Heart left ventricle (tissue), 16 donors: ENCODE measurements around the gene RSPRY1. TPM values are rescaled to one million over a fixed set of nuclear protein-coding genes. Genes with fewer than 3 reads are reported as not detected.

Source experiments
- ATAC-seq, 4 donors: fragments of 200-7000 bp; cut with Tn5 transposase; one replicate each; pipeline ENCODE4 v1.9.1; 2020 to 2022; ENCODE audit warnings: moderate library complexity in 4 of 4, mild to moderate bottlenecking in 3 of 4, moderate number of reproducible peaks in 1 of 4
- DNase-seq, 5 donors: peaks; one replicate each; pipeline ENCODE4 v3.0.0-alpha.2; 2020
- H3K27ac ChIP-seq, 12 donors: fragments of 200-600 bp; sonication (generic) in 4 of 12; one replicate each; pipeline versions ENCODE4 v1.5.0 to v1.8.0; 2016 to 2022; ENCODE audit warnings: mild to moderate bottlenecking in 2 of 12
- H3K27me3 ChIP-seq, 9 donors: fragments of 200-600 bp; sonication (generic) in 2 of 9; one replicate each; pipeline versions ENCODE4 v1.5.1 to v1.8.0; 2016 to 2022; ENCODE audit warnings: mild to moderate bottlenecking in 3 of 9
- H3K36me3 ChIP-seq, 9 donors: fragments of 200-600 bp; sonication (generic) in 2 of 9; one replicate each; pipeline versions ENCODE4 v1.5.0 to v1.8.0; 2018 to 2022; ENCODE audit warnings: mild to moderate bottlenecking in 2 of 9
- H3K4me1 ChIP-seq, 12 donors: fragments of 200-600 bp; sonication (generic) in 4 of 12; one replicate each; pipeline versions ENCODE4 v1.5.0 to v1.8.0; 2016 to 2022; ENCODE audit warnings: mild to moderate bottlenecking in 3 of 12
- H3K4me3 ChIP-seq, 12 donors: fragments of 200-600 bp; sonication (generic) in 4 of 12; one replicate each; pipeline versions ENCODE4 v1.5.0 to v1.8.0; 2017 to 2022; ENCODE audit warnings: mild to moderate bottlenecking in 9 of 12, moderate library complexity in 4 of 12
- H3K9me3 ChIP-seq, 12 donors: fragments of 200-600 bp; sonication (generic) in 4 of 12; one replicate each; pipeline versions ENCODE4 v1.5.0 to v1.8.0; 2016 to 2022; ENCODE audit warnings: mild to moderate bottlenecking in 1 of 12
- POLR2A ChIP-seq, 2 donors: fragments of 450-650 bp; IDR thresholded peaks; one replicate each; pipeline ENCODE4 v1.6.1; 2017; ENCODE audit warnings: antibody characterized with exemption in 2 of 2, mild to moderate bottlenecking in 2 of 2, moderate library complexity in 2 of 2
- WGBS, 4 donors: extraction: QIAGEN DNeasy Blood & Tissue Kit in 2 of 4; methylation state at CpG; one replicate each; pipeline versions ENCODE4 v1.1.5 to v1.1.7; 2013 to 2018; 5-methylcytosine and 5-hydroxymethylcytosine counted together
- intact Hi-C, 10 donors: fragments of 100-400 bp; cut with DNase I; formaldehyde crosslinking; loops; one replicate each; pipeline versions ENCODE4 v1.11.1 to v1.14.2; 2022
- polyA plus RNA-seq, 2 donors: library from polyadenylated mRNA; stranded (reverse); fragments of 200-250 nt; gene quantifications; one replicate each; pipeline ENCODE4 v1.2.3, GENCODE V29; 2013
- total RNA-seq, 9 donors: library from RNA; depleted of rRNA in 2 of 9; stranded (reverse); fragments of >200 nt in 2 of 9; fragmentation: NEBNext Ultra II Directional in 3 of 9; extraction: Animal tissue kit (Norgen Biotek cat#: 25700) in 3 of 9; gene quantifications; one replicate each; pipeline versions ENCODE4 v1.1.0 to v1.2.4, GENCODE V29; 2016 to 2023
- TF ChIP-seq, protein P1 (sequence below), 12 donors: fragments of 200-600 bp; sonication (generic) in 4 of 12; IDR thresholded peaks; one replicate each; pipeline versions ENCODE4 v1.5.0 to v1.8.0; 2018 to 2022; ENCODE audit warnings: antibody characterized with exemption in 12 of 12, mild to moderate bottlenecking in 5 of 12
- donor health status: ischemic (EF 13 %, LVEDD 7.1; RV severe dilation, severe dysfunction).
- donor health status: healthy with polysubstance abuse.
- donor health status: DM: no; HTN: yes; CAD: no.
- donor health status: DM: no; HTN: no; CAD: no.
- donor health status: ischemic (EF 25% LVEDD 6.9; RV normal size, moderate dysfunction).
- donor health status: ischemic (EF 25% LVEDD 5.7; RV mildly dilated, moderate dysfunction).
- donor health status: healthy.
- donor health status: DM: yes; HTN: yes; CAD: no.
- donor health status: ischemic (EF 35%, LVEDD 5.7; RV mildly dilated, moderate dysfunction).
- donor health status: nonischemic (EF 11% LVEDD 7.7; RV severe dilation, severe dysfunction).
- donor health status: DM: yes; HTN: yes; CAD: no.
- donor health status: PGD.
- donor health status: ischemic (EF 29% LVEDD 5.4; RV normal size, mild dysfunction).
- donor health status: nonischemic (EF 23%, LVEDD 6.1; RV moderate dilation, normal function).

The RSPRY1 gene
- total and polyA plus RNA-seq, 11 donors = 5.4 to 22.9 (median 17.1) TPM

DNA sequence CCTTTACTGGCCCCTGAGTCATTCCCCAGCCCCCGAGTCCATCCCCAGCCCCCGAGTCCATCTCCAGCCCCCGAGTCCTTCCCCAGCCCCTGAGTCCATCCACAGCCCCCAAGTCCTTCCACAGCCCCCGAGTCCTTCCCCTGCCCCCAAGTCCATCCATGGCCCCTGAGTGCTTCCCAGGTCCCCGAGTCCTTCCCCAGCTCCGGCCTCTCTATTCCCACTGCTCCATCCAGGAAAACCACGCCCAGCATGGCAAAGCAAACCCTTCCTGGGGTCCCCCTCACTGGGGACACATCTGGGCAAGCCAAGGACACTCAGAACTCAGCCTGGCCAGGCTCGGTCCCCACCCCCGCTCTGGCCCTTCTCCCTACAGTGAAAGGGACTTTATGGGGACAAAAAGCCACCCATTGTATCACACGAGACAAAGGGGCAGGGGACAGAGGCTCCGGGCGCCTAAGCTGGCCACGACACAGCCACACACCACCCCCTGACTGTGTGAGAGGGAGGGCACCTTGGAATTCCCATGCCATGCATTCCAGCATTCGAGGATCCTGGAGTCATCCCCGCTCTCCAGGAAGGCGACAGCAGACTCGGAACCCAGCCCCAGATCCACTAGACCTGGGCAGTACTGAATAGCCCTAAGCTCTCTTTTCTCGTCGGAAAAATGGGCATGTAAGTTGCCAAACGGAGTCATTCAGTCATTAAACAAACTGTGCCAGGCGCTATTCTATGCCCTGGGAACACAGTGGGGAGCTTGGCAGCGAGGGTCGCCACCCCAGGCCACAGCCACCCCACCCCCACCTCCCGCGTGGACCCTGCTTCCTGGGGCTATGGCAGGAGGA lies 84.3 kb downstream of the RSPRY1 start:
- peak in 1 of 5 donors; percentile 25 for DNase-seq
- no peak for ATAC-seq
- H3K36me3 ChIP-seq = no peaks in the 10 kb centered on the region
- intact Hi-C loops = no loop called here
- no peak overlapping the region for H3K4me3 ChIP-seq
- H3K27me3 ChIP-seq = no peaks in the 10 kb centered on the region
- TF ChIP-seq, protein P1, sequence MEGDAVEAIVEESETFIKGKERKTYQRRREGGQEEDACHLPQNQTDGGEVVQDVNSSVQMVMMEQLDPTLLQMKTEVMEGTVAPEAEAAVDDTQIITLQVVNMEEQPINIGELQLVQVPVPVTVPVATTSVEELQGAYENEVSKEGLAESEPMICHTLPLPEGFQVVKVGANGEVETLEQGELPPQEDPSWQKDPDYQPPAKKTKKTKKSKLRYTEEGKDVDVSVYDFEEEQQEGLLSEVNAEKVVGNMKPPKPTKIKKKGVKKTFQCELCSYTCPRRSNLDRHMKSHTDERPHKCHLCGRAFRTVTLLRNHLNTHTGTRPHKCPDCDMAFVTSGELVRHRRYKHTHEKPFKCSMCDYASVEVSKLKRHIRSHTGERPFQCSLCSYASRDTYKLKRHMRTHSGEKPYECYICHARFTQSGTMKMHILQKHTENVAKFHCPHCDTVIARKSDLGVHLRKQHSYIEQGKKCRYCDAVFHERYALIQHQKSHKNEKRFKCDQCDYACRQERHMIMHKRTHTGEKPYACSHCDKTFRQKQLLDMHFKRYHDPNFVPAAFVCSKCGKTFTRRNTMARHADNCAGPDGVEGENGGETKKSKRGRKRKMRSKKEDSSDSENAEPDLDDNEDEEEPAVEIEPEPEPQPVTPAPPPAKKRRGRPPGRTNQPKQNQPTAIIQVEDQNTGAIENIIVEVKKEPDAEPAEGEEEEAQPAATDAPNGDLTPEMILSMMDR (IDR thresholded peaks at IDR 0.05) = no peak
- TF ChIP-seq POLR2A (IDR thresholded peaks at IDR 0.05) = no peak
- WGBS, 4 donors = 74 to 87% (median 84%) methylated on average over 21 to 25 of the region's 25 CpGs
- H3K4me1 ChIP-seq = peaks cover 0 to 43% (median 22%) of the 10 kb centered on the region in 12 donors
- no peak overlapping the region for H3K27ac ChIP-seq
- H3K9me3 ChIP-seq = no peaks in the 10 kb centered on the region

GRCh38 chr16:57271063-57271345 lies 84.9 kb downstream of the RSPRY1 start:
- 89 to 93% (median 91%) methylated on average over 3 to 7 of the region's 7 CpGs for WGBS, 4 donors
- H3K4me1 ChIP-seq = peaks cover 0 to 41% (median 19%) of the 10 kb centered on the region in 12 donors
- H3K27ac ChIP-seq = no peak overlapping the region
- H3K36me3 ChIP-seq = no peaks in the 10 kb centered on the region
- H3K4me3 ChIP-seq = no peak overlapping the region
- no peaks in the 10 kb centered on the region for H3K27me3 ChIP-seq
- no peaks in the 10 kb centered on the region for H3K9me3 ChIP-seq
- peak in 1 of 5 donors; percentile 34 for DNase-seq
- ATAC-seq = no peak
- intact Hi-C loops = no loop called here
- no peak for TF ChIP-seq POLR2A (IDR thresholded peaks at IDR 0.05)
- TF ChIP-seq, protein P1 (IDR thresholded peaks at IDR 0.05) = no peak

GRCh38 chr16:57271867-57272495 lies 85.9 kb downstream of the RSPRY1 start:
- Histone ChIP-seq H3K36me3 (no peaks in the 10 kb centered on the region), H3K27ac (no peak overlapping the region), H3K4me1 (peaks cover 0 to 41% (median 12%) of the 10 kb centered on the region in 12 donors), H3K27me3 (no peaks in the 10 kb centered on the region), H3K4me3 (no peak overlapping the region), H3K9me3 (no peaks in the 10 kb centered on the region)
- intact Hi-C loops = no loop called here
- 85 to 97% (median 90%) methylated on average over 5 of the region's 5 CpGs for WGBS, 4 donors
- no peak for ATAC-seq
- DNase-seq = peak in 1 of 5 donors; percentile 35
- TF ChIP-seq, protein P1 (IDR thresholded peaks at IDR 0.05) = no peak
- no peak for TF ChIP-seq POLR2A (IDR thresholded peaks at IDR 0.05)

DNA sequence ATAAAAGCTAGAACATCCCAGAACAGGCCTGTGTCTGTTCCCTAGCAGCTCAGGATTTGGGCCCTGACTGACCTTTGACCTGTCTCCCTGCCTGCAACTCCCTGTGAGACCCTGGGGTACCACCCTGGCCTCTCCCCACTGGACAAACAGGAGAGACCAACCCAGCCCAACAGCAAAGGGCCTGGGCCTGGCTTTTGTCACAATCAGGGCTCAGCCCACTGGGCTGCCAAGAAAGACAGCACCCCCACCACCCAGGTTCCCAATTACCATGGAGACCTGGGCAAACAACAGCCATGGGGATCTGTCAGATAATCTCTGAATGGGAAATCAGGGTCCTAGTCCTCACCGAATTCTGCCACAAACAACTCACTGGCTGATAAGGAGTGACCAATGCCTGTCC lies 87.2 kb downstream of the RSPRY1 start:
- peak in 1 of 5 donors; percentile 29 for DNase-seq
- intact Hi-C loops = no loop called here
- peaks cover 0 to 40% (median 8%) of the 10 kb centered on the region in 12 donors for H3K4me1 ChIP-seq
- no peak overlapping the region for H3K27ac ChIP-seq
- WGBS, 4 donors = 74 to 100% (median 81%) methylated on average over 1 of the region's 1 CpG
- H3K9me3 ChIP-seq = no peaks in the 10 kb centered on the region
- no peaks in the 10 kb centered on the region for H3K36me3 ChIP-seq
- TF ChIP-seq POLR2A (IDR thresholded peaks at IDR 0.05) = no peak
- TF ChIP-seq, protein P1 (IDR thresholded peaks at IDR 0.05) = no peak
- H3K27me3 ChIP-seq = no peaks in the 10 kb centered on the region
- ATAC-seq = no peak
- H3K4me3 ChIP-seq = no peak overlapping the region
